Adrenal gland (tissue), 12 donors: ENCODE results near the gene MRGPRD. TPM values are rescaled to one million over a fixed set of nuclear protein-coding genes. Genes with fewer than 3 reads are reported as not detected.

ENCODE experiments used
- DNase-seq, 7 donors: peaks; one replicate each; pipeline ENCODE4 v3.0.0-alpha.2; 2019 to 2020
- H3K27ac ChIP-seq, 5 donors: fragments of 200-600 bp; sonication (generic) in 4 of 5; 1 replicate in 3 of 5; 2 replicates in 2 of 5; pipeline versions ENCODE4 v1.5.1 to v1.8.0; 2016 to 2020; ENCODE audit warnings: mild to moderate bottlenecking in 1 of 5
- H3K27me3 ChIP-seq: fragments of 200-600 bp; 2 replicates; pipeline ENCODE4 v1.8.0; 2021
- H3K36me3 ChIP-seq, 2 donors: fragments of 200-600 bp; replicated peaks in 1 of 2; 1 replicate in 1 of 2; 2 replicates in 1 of 2; pipeline versions ENCODE4 v1.5.1 to v1.8.0; 2018 to 2022
- H3K4me1 ChIP-seq, 2 donors: fragments of 200-600 bp; replicated peaks in 1 of 2; 1 replicate in 1 of 2; 2 replicates in 1 of 2; pipeline versions ENCODE4 v1.5.1 to v1.8.0; 2018 to 2021
- H3K4me3 ChIP-seq, 4 donors: fragments of 200-600 bp; sonication (generic) in 3 of 4; one replicate each; pipeline ENCODE4 v1.5.1; 2016 to 2018
- H3K9me3 ChIP-seq, 3 donors: fragments of 200-600 bp; sonication (generic) in 1 of 3; replicated peaks in 1 of 3; 1 replicate in 2 of 3; 2 replicates in 1 of 3; pipeline versions ENCODE4 v1.5.1 to v1.8.0; 2016 to 2021
- POLR2A ChIP-seq, 2 donors: fragments of 450-650 bp; IDR thresholded peaks; one replicate each; pipeline ENCODE4 v1.6.1; 2017; ENCODE audit warnings: antibody characterized with exemption in 2 of 2, mild to moderate bottlenecking in 2 of 2, moderate library complexity in 1 of 2
- WGBS, 4 donors: extraction: QIAGEN DNeasy Blood & Tissue Kit in 2 of 4; methylation state at CpG; one replicate each; pipeline versions ENCODE4 v1.1.5 to v1.1.7; 2013 to 2017; 5-methylcytosine and 5-hydroxymethylcytosine counted together
- intact Hi-C, 2 donors: fragments of 100-400 bp; cut with DNase I; formaldehyde crosslinking; loops; one replicate each; pipeline versions ENCODE4 v1.14.1 to v1.15.0; 2022 to 2023
- polyA plus RNA-seq, 3 donors: library from polyadenylated mRNA; stranded (reverse); fragments of 200-250 nt in 2 of 3; fragments of 350-450 nt in 1 of 3; fragmentation: Illumina TruSeq in 1 of 3; extraction: RNeasy Lipid Tissue Mini Kit (QIAGEN cat#74804) in 1 of 3; gene quantifications; one replicate each; pipeline ENCODE4 v1.2.3, GENCODE V29; 2013 to 2014
- total RNA-seq, 9 donors: library from RNA; depleted of rRNA in 4 of 9; stranded (reverse); fragments of >200 nt in 4 of 9; fragments of 120-200 nt in 1 of 9; fragmentation: NEBNext Ultra II Directional in 1 of 9; extraction: Animal tissue kit (Norgen Biotek cat#: 25700) in 1 of 9; gene quantifications; one replicate each; pipeline versions ENCODE4 v1.1.0 to v1.2.4, GENCODE V29; 2013 to 2023
- TF ChIP-seq, protein P1 (sequence below), 6 experiments: fragments of 450-650 bp in 4 of 6; fragments of 200-600 bp in 2 of 6; sonication (generic) in 1 of 6; IDR thresholded peaks; 1 replicate in 5 of 6; 2 replicates in 1 of 6; pipeline versions ENCODE4 v1.5.1 to v1.8.0; 2016 to 2021; ENCODE audit warnings: antibody characterized with exemption in 6 of 6, mild to moderate bottlenecking in 2 of 6, moderate library complexity in 1 of 6
- donor health status: healthy with polysubstance abuse.
- donor health status: Bipolar disorder and iron deficiency.
- donor health status: DM: yes; HTN: yes; CAD: no.
- donor health status: DM: no; HTN: no; CAD: no.
- donor health status: DM: no; HTN: no; CAD: no.
- donor health status: DM: yes; HTN: yes; CAD: no.

Gene MRGPRD
- total and polyA plus RNA-seq, 12 donors, result not detected

GRCh38 chr11:68994161-68994893 is 13.5 kb upstream of the MRGPRD start:
- no peaks in the 10 kb centered on the region for H3K36me3 ChIP-seq
- peaks cover 0 to 5% of the 10 kb centered on the region in 2 donors for H3K4me1 ChIP-seq
- 75 to 81% (median 79%) methylated on average over 11 to 28 of the region's 28 CpGs for WGBS, 4 donors
- H3K27me3 ChIP-seq, result peaks cover 5% of the 10 kb centered on the region
- DNase-seq, result peak in 6 of 7 donors; percentile 4 to 45 (median 10)
- TF ChIP-seq, protein P1, sequence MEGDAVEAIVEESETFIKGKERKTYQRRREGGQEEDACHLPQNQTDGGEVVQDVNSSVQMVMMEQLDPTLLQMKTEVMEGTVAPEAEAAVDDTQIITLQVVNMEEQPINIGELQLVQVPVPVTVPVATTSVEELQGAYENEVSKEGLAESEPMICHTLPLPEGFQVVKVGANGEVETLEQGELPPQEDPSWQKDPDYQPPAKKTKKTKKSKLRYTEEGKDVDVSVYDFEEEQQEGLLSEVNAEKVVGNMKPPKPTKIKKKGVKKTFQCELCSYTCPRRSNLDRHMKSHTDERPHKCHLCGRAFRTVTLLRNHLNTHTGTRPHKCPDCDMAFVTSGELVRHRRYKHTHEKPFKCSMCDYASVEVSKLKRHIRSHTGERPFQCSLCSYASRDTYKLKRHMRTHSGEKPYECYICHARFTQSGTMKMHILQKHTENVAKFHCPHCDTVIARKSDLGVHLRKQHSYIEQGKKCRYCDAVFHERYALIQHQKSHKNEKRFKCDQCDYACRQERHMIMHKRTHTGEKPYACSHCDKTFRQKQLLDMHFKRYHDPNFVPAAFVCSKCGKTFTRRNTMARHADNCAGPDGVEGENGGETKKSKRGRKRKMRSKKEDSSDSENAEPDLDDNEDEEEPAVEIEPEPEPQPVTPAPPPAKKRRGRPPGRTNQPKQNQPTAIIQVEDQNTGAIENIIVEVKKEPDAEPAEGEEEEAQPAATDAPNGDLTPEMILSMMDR (IDR thresholded peaks at IDR 0.05), result no peak
- no peak for TF ChIP-seq POLR2A (IDR thresholded peaks at IDR 0.05)
- no peak overlapping the region for H3K27ac ChIP-seq
- H3K9me3 ChIP-seq, result no peaks in the 10 kb centered on the region
- intact Hi-C loops, result no loop called here
- no peak overlapping the region for H3K4me3 ChIP-seq

DNA sequence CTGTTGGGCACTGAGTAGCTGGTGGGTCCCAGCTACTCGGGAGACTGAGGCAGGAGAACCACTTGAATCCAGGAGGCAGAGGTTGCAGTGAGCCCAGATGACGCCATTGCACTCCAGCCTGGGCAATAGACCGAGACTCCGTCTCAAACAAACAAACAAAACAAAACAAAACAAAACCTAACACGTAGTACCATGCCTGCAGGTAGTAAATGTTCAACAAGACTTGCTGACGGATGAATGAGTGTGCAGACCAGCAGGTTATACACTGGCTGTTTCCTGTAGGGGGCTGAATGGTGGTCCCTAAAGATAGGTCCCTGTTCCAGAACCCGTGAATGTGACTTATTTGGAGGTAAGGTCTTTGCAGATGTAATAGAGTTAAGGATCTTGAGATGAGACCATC is 12.8 kb upstream of the MRGPRD start:
- Histone ChIP-seq H3K4me1 (peaks cover 0 to 3% of the 10 kb centered on the region in 2 donors), H3K9me3 (no peaks in the 10 kb centered on the region), H3K27ac (no peak overlapping the region), H3K27me3 (peaks cover 5% of the 10 kb centered on the region), H3K36me3 (no peaks in the 10 kb centered on the region), H3K4me3 (no peak overlapping the region)
- DNase-seq, result peak in 2 of 7 donors; percentile 3 to 7
- 71 to 80% (median 76%) methylated on average over 7 of the region's 7 CpGs for WGBS, 4 donors
- intact Hi-C loops, result no loop called here
- TF ChIP-seq POLR2A (IDR thresholded peaks at IDR 0.05), result no peak
- TF ChIP-seq, protein P1 (IDR thresholded peaks at IDR 0.05), result no peak

DNA sequence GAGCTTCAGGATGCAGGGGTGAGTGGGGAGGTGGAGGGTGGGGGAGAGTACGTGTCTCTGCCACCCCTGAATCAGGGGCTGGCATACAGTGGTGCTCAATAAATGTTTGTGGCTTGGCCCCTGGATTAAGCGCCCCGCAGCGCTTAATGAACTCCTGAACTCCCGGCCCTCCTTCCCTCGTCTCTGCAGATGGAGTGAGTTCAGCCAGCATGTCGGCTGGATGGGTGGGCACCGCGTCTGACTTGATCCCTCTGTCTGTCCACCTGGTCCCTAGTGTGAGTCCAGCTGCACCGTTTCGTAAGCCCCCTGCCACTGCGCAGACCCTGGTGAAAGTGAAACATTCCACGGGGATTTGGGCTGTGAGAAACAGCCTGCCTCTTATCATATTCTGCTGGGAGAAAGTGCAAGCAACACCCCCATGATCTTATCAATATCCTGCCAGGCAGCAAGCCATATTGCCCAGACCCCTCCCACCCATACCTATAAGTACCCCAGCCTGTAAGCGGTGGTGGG is 12.0 kb upstream of the MRGPRD start:
- Histone ChIP-seq H3K4me1 (no peaks in the 10 kb centered on the region), H3K9me3 (no peaks in the 10 kb centered on the region), H3K4me3 (no peak overlapping the region), H3K27me3 (peaks cover 5% of the 10 kb centered on the region), H3K36me3 (no peaks in the 10 kb centered on the region), H3K27ac (no peak overlapping the region)
- 61 to 85% (median 68%) methylated on average over 10 to 14 of the region's 14 CpGs for WGBS, 4 donors
- intact Hi-C loops, result no loop called here
- peak in 4 of 7 donors; percentile 5 to 28 (median 8) for DNase-seq
- no peak for TF ChIP-seq POLR2A (IDR thresholded peaks at IDR 0.05)
- TF ChIP-seq, protein P1 (IDR thresholded peaks at IDR 0.05), result no peak

DNA sequence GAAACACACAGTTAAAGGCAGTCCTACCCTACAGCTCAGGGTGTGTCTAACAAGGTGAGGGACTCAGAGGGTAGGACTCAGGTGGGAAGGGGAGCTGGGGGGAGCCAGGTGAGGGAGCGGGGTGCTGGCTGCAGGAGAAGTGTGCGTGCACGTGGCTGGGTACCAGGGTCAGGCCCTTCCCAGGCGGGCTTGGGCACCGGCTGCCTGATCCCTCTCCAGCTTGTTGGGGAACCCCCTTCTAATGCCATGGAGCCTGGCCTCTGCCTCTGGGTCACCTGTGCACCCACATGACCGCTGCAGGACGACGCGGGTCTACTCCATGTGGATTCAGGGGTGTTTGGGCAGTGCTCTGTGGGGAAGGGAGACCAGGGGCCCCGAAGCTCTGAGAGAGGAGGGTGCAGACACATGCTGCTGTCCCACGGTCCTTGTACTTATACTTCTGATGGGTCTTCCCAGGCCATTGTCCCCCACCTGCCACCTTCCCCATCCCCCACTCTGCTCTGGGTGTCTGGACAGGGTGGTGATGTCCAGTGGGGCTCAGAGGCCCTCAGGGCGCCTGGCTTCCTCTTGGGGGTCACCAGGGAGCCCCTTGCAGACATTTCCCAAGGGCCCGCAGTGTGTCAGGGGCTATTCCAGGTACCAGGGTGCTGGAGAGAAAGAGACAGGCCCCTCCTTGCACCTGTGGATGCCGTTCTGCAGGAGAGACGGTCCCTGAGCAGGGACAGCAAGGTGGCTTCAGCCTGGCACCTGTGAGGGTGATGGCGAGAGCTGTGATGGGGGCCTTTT is 10.4 kb upstream of the MRGPRD start:
- no peak overlapping the region for H3K27ac ChIP-seq
- WGBS, 4 donors, result 73 to 81% (median 80%) methylated on average over 11 to 16 of the region's 16 CpGs

More for the DNA sequence above, 10.4 kb upstream of the MRGPRD start:
- Histone ChIP-seq H3K36me3 (no peaks in the 10 kb centered on the region), H3K27me3 (peaks cover 5% of the 10 kb centered on the region), H3K4me3 (no peak overlapping the region), H3K4me1 (no peaks in the 10 kb centered on the region), H3K9me3 (no peaks in the 10 kb centered on the region)
- intact Hi-C loops, result no loop called here
- peak in 3 of 7 donors; percentile 6 to 38 (median 9) for DNase-seq
- no peak for TF ChIP-seq POLR2A (IDR thresholded peaks at IDR 0.05)
- TF ChIP-seq, protein P1 (IDR thresholded peaks at IDR 0.05), result no peak
